HCT116 (cell line): Measurements from ENCODE around the gene TRERF1. TPM values are rescaled to one million over a fixed set of nuclear protein-coding genes. Genes with fewer than 3 reads are reported as not detected.

Experiments used
- ATAC-seq: fragments of 200-7000 bp; cut with Tn5 transposase; 2 replicates; pipeline ENCODE4 v1.9.1; 2020; ENCODE audit warnings: mild to moderate bottlenecking, moderate library complexity
- BruUV-seq: library from RNA; stranded (reverse); fragments of 400-500 nt; replicated peaks from 2 replicates; lab custom pipeline; 2021; lab: Mats Ljungman, UMichigan
- CTCF ChIA-PET: fragments of 300-600 bp; sonication (Branson Sonifier 250); formaldehyde crosslinking; loops from one replicate; lab custom pipeline; 2021; ENCODE audit warnings: antibody characterized with exemption; lab: Charles Lee
- POLR2A ChIA-PET: fragments of 300-600, 350-600 bp; sonication (Branson Sonifier 250); formaldehyde crosslinking; loops from one replicate; lab custom pipeline; 2021; ENCODE audit warnings: antibody characterized with exemption; lab: Charles Lee
- RAD21 ChIA-PET, 2 experiments: fragments of 300-600 bp; sonication (Branson Sonifier 250); formaldehyde crosslinking; loops; one replicate each; lab custom pipeline; 2023; ENCODE audit warnings: low total read pairs in 2 of 2; ENCODE audit not compliant: uncharacterized antibody in 2 of 2, unreplicated experiment in 2 of 2, low non-redundant PET in 1 of 2; lab: Charles Lee
- DNase-seq: peaks from one replicate; pipeline ENCODE4 v3.0.0-alpha.2; 2010; ENCODE audit warnings: low read depth, low spot score
- H2AFZ ChIP-seq: fragments of 200-600 bp; shearing (Covaris generic), sonication (generic); 2 replicates; pipeline ENCODE4 v1.6.1; 2017; ENCODE audit warnings: low read depth, mixed run types, mixed read lengths, antibody characterized with exemption, low read length; ENCODE audit not compliant: poor library complexity, severe bottlenecking
- H3K27ac ChIP-seq: 2 replicates; pipeline ENCODE4 v1.5.1; 2012; ENCODE audit warnings: low read depth, low read length
- H3K27me3 ChIP-seq: fragments of 200-600 bp; sonication (generic); 2 replicates; pipeline ENCODE4 v1.6.1; 2016; ENCODE audit warnings: mixed run types, low read length, mixed read lengths; ENCODE audit not compliant: insufficient read depth
- H3K36me3 ChIP-seq, 2 experiments: fragments of 200-500 bp in 1 of 2; fragments of 200-600 bp in 1 of 2; sonication (Bioruptor generic) in 1 of 2; sonication (generic) in 1 of 2; 2 replicates each; pipeline versions ENCODE4 v1.5.1 to v1.6.1; 2014 to 2016; ENCODE audit warnings: low read length in 2 of 2, inconsistent platforms in 1 of 2, mixed read lengths in 1 of 2, mixed run types in 1 of 2; ENCODE audit not compliant: insufficient read depth in 2 of 2, control insufficient read depth in 1 of 2
- H3K4me1 ChIP-seq, 2 experiments: fragments of 200-600 bp in 1 of 2; sonication (generic) in 1 of 2; 2 replicates each; pipeline versions ENCODE4 v1.5.1 to v1.6.1; 2012 to 2017; ENCODE audit warnings: low read length in 2 of 2, inconsistent platforms in 1 of 2, mild to moderate bottlenecking in 1 of 2, mixed read lengths in 1 of 2, mixed run types in 1 of 2, moderate library complexity in 1 of 2; ENCODE audit not compliant: insufficient read depth in 2 of 2, control insufficient read depth in 1 of 2
- H3K4me2 ChIP-seq: fragments of 200-600 bp; sonication (generic); 2 replicates; pipeline ENCODE4 v1.6.1; 2017; ENCODE audit warnings: mixed run types, low read length, mixed read lengths
- H3K4me3 ChIP-seq, 2 experiments: fragments of 200-600 bp in 1 of 2; sonication (generic) in 1 of 2; replicated peaks in 1 of 2; 2 replicates each; pipeline ENCODE4 v1.5.1; 2011 to 2016; ENCODE audit warnings: low read length in 2 of 2, control low read depth in 1 of 2, low read depth in 1 of 2, mild to moderate bottlenecking in 1 of 2, mixed read lengths in 1 of 2, mixed run types in 1 of 2
- H3K79me2 ChIP-seq: fragments of 200-600 bp; sonication (generic); 2 replicates; pipeline ENCODE4 v1.6.1; 2017; ENCODE audit warnings: mild to moderate bottlenecking, mixed run types, low read length, moderate library complexity, mixed read lengths; ENCODE audit not compliant: insufficient read depth
- H3K9ac ChIP-seq: fragments of 200-600 bp; sonication (generic); 2 replicates; pipeline ENCODE4 v1.6.1; 2016; ENCODE audit warnings: low read length, mixed read lengths
- H3K9me2 ChIP-seq: fragments of 200-600 bp; sonication (generic), shearing (Covaris generic); 2 replicates; pipeline ENCODE4 v1.6.1; 2017; ENCODE audit warnings: mixed run types, mild to moderate bottlenecking, moderate library complexity; ENCODE audit not compliant: insufficient read depth
- H3K9me3 ChIP-seq, 2 experiments: fragments of 200-500 bp in 1 of 2; fragments of 200-600 bp in 1 of 2; sonication (Bioruptor generic) in 1 of 2; sonication (generic) in 1 of 2; 2 replicates each; pipeline ENCODE4 v1.6.1; 2014 to 2017; ENCODE audit warnings: low read length in 2 of 2, mixed read lengths in 2 of 2, inconsistent platforms in 1 of 2, low read depth in 1 of 2, mild to moderate bottlenecking in 1 of 2, mixed run types in 1 of 2, moderate library complexity in 1 of 2; ENCODE audit not compliant: control insufficient read depth in 1 of 2, insufficient read depth in 1 of 2
- H4K20me1 ChIP-seq: fragments of 200-600 bp; sonication (generic), shearing (Covaris generic); 2 replicates; pipeline ENCODE4 v1.6.1; 2017; ENCODE audit warnings: mixed run types, mild to moderate bottlenecking, moderate library complexity; ENCODE audit not compliant: insufficient read depth
- CBX3 ChIP-seq: IDR thresholded peaks from 2 replicates; pipeline ENCODE4 v1.6.1; 2012; ENCODE audit warnings: low read depth
- CEBPB ChIP-seq: IDR thresholded peaks from 2 replicates; pipeline ENCODE4 v1.6.1; 2012; ENCODE audit warnings: low read depth
- EZH2phosphoT487 ChIP-seq: fragments of 200-600 bp; IDR thresholded peaks from 2 replicates; pipeline ENCODE4 v1.6.1; 2018; ENCODE audit warnings: antibody characterized with exemption, borderline replicate concordance
- FOSL1 ChIP-seq: IDR thresholded peaks from 2 replicates; pipeline ENCODE4 v1.6.1; 2012; ENCODE audit warnings: low read depth
- POLR2AphosphoS5 ChIP-seq: IDR thresholded peaks from 2 replicates; pipeline ENCODE4 v1.6.1; 2011; ENCODE audit warnings: mild to moderate bottlenecking, low read depth, low read length, moderate library complexity
- RAD21 ChIP-seq: IDR thresholded peaks from 2 replicates; pipeline ENCODE4 v1.6.1; 2012; ENCODE audit warnings: low read depth, mild to moderate bottlenecking
- SIN3A ChIP-seq: IDR thresholded peaks from 2 replicates; pipeline ENCODE4 v1.6.1; 2012; ENCODE audit warnings: low read depth
- SP1 ChIP-seq: IDR thresholded peaks from 2 replicates; pipeline ENCODE4 v1.6.1; 2012; ENCODE audit warnings: low read depth
- SRF ChIP-seq: IDR thresholded peaks from 2 replicates; pipeline ENCODE4 v1.6.1; 2012; ENCODE audit warnings: low read depth
- TCF7L2 ChIP-seq: IDR thresholded peaks from 2 replicates; pipeline ENCODE4 v1.7.0; 2011; ENCODE audit warnings: borderline replicate concordance, inconsistent platforms; ENCODE audit not compliant: insufficient read depth, insufficient read length; ENCODE audit errors: extremely low read depth
- YY1 ChIP-seq: IDR thresholded peaks from 2 replicates; pipeline ENCODE4 v1.6.1; 2011; ENCODE audit warnings: low read length, low read depth, moderate library complexity, mild to moderate bottlenecking; ENCODE audit not compliant: insufficient replicate concordance; ENCODE audit errors: extremely low read depth
- ZFX ChIP-seq: fragments of 450-650 bp; IDR thresholded peaks from 2 replicates; pipeline ENCODE4 v1.6.1; 2017
- ZNF274 ChIP-seq: fragments of 200-500 bp; sonication (Bioruptor generic); IDR thresholded peaks from 2 replicates; pipeline ENCODE4 v1.6.1; 2014; ENCODE audit warnings: mild to moderate bottlenecking, low read depth, low read length, inconsistent platforms
- intact Hi-C: fragments of 100-400 bp; cut with micrococcal nuclease; formaldehyde crosslinking; loops from 2 replicates; pipeline ENCODE4 v1.10.0; 2022
- total RNA-seq: library from RNA; stranded (reverse); gene quantifications from one replicate; pipeline ENCODE4 v1.2.1, GENCODE V29; 2021; ENCODE audit not compliant: unreplicated experiment
- TF ChIP-seq, protein P1 (sequence below): IDR thresholded peaks from 2 replicates; pipeline ENCODE4 v1.6.1; 2011; ENCODE audit warnings: mild to moderate bottlenecking, low read length, moderate library complexity; ENCODE audit not compliant: insufficient replicate concordance; ENCODE audit errors: extremely low read depth
- TF ChIP-seq, protein P2 (sequence below): IDR thresholded peaks from 2 replicates; pipeline ENCODE4 v1.6.1; 2012
- TF ChIP-seq, protein P3 (sequence below): IDR thresholded peaks from 2 replicates; pipeline ENCODE4 v1.6.1; 2012
- TF ChIP-seq, protein P4 (sequence below): IDR thresholded peaks from 2 replicates; pipeline ENCODE4 v1.6.1; 2012; ENCODE audit warnings: low read depth

The TRERF1 gene
- total RNA-seq, 1 experiment from 2014 or later: 12.4 TPM

DNA sequence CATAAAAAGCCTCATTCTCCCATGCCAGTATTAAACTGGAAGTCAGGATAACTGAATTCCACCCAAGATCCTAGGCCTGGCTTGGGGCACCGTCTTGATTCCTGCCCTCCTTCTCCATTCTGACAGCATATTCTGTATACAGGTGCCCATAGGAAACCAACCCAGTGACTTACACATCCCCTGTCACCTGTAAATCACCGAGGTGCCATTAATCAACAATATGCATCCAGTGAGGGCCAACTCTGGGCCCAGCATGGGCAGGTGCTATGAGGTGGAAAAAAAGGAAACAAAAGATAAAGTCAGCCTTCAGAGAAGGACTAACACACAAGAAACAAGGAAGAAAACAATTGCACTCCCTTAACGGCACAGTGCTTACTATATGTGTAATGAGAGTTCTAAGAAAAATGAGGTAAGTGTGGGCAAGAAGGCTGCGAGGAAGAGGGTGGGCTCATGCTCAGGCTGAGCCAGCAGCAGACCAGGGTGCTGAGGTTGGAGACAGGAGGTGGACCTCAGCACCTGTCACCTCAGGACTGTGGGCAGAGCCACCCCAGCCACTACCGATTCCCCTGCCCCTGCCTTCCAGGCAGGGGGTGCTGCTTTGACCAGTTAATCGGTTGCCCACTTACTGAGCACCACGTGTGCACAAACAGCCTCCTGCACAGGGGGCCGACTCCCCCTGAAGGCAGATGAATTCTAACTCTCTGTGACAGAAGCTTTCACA, 105.9 kb downstream of the TRERF1 start:
- no peak overlapping the region for H2AFZ ChIP-seq
- H3K9ac ChIP-seq: no peak overlapping the region
- H3K9me3 ChIP-seq: no peaks in the 10 kb centered on the region
- H3K79me2 ChIP-seq: no peaks in the 10 kb centered on the region
- no peak overlapping the region for H3K27ac ChIP-seq
- POLR2A ChIA-PET: no interaction called here
- RAD21 ChIA-PET: no interaction called here
- H3K36me3 ChIP-seq: no peaks in the 10 kb centered on the region
- DNase-seq (no peak), ATAC-seq (no peak)
- no TSS peak for BruUV-seq
- H3K27me3 ChIP-seq: no peaks in the 10 kb centered on the region
- no peak overlapping the region for H3K4me3 ChIP-seq
- peaks cover 0 to 5% of the 10 kb centered on the region in 2 experiments; a peak in 2 of 4 replicates for H3K4me1 ChIP-seq
- intact Hi-C loops: no loop called here
- H3K9me2 ChIP-seq: no peaks in the 10 kb centered on the region
- no peak overlapping the region for H3K4me2 ChIP-seq
- no peaks in the 10 kb centered on the region for H4K20me1 ChIP-seq
- TF ChIP-seq ZNF274 (no peak), CBX3 (no peak), ZFX (no peak), RAD21 (no peak), SP1 (no peak), CEBPB (no peak), POLR2AphosphoS5 (no peak), SRF (no peak), YY1 (no peak), SIN3A (no peak), FOSL1 (no peak), TCF7L2 (no peak), EZH2phosphoT487 (no peak)
- TF ChIP-seq, protein P1, sequence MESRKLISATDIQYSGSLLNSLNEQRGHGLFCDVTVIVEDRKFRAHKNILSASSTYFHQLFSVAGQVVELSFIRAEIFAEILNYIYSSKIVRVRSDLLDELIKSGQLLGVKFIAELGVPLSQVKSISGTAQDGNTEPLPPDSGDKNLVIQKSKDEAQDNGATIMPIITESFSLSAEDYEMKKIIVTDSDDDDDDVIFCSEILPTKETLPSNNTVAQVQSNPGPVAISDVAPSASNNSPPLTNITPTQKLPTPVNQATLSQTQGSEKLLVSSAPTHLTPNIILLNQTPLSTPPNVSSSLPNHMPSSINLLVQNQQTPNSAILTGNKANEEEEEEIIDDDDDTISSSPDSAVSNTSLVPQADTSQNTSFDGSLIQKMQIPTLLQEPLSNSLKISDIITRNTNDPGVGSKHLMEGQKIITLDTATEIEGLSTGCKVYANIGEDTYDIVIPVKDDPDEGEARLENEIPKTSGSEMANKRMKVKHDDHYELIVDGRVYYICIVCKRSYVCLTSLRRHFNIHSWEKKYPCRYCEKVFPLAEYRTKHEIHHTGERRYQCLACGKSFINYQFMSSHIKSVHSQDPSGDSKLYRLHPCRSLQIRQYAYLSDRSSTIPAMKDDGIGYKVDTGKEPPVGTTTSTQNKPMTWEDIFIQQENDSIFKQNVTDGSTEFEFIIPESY: no peak
- TF ChIP-seq, protein P2, sequence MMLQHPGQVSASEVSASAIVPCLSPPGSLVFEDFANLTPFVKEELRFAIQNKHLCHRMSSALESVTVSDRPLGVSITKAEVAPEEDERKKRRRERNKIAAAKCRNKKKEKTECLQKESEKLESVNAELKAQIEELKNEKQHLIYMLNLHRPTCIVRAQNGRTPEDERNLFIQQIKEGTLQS: no peak
- TF ChIP-seq, protein P3, sequence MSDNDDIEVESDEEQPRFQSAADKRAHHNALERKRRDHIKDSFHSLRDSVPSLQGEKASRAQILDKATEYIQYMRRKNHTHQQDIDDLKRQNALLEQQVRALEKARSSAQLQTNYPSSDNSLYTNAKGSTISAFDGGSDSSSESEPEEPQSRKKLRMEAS: no peak
- TF ChIP-seq, protein P4, sequence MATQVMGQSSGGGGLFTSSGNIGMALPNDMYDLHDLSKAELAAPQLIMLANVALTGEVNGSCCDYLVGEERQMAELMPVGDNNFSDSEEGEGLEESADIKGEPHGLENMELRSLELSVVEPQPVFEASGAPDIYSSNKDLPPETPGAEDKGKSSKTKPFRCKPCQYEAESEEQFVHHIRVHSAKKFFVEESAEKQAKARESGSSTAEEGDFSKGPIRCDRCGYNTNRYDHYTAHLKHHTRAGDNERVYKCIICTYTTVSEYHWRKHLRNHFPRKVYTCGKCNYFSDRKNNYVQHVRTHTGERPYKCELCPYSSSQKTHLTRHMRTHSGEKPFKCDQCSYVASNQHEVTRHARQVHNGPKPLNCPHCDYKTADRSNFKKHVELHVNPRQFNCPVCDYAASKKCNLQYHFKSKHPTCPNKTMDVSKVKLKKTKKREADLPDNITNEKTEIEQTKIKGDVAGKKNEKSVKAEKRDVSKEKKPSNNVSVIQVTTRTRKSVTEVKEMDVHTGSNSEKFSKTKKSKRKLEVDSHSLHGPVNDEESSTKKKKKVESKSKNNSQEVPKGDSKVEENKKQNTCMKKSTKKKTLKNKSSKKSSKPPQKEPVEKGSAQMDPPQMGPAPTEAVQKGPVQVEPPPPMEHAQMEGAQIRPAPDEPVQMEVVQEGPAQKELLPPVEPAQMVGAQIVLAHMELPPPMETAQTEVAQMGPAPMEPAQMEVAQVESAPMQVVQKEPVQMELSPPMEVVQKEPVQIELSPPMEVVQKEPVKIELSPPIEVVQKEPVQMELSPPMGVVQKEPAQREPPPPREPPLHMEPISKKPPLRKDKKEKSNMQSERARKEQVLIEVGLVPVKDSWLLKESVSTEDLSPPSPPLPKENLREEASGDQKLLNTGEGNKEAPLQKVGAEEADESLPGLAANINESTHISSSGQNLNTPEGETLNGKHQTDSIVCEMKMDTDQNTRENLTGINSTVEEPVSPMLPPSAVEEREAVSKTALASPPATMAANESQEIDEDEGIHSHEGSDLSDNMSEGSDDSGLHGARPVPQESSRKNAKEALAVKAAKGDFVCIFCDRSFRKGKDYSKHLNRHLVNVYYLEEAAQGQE: no peak
- CTCF ChIA-PET: no interaction called here
